ENCODE results near the gene MDC1.
"Not testable (repeated sequence)": the region's sequence is repeated elsewhere in the genome, so short reads cannot be mapped to it uniquely, and the experiment has no call there.

The MDC1 gene

GRCh38 chr6:30723843-30724741 is 7.0 kb upstream of the MDC1 start:
- DNase-seq (ENCODE audit: low read depth, low spot score) = not testable (repeated sequence)

GRCh38 chr6:30723159-30723842 is 6.2 kb upstream of the MDC1 start:
- not testable (repeated sequence) for DNase-seq (ENCODE audit: low read depth, low spot score)

- peak; percentile 73 for DNase-seq (ENCODE audit: low read depth, low spot score)
Measured at GRCh38 chr6:30722280-30723112, 5.4 kb upstream of the MDC1 start.

- DNase-seq (ENCODE audit: low read depth, low spot score) = not testable (repeated sequence)
Measured at GRCh38 chr6:30722025-30722279, 4.9 kb upstream of the MDC1 start.

- peak; percentile 93 for DNase-seq (ENCODE audit: low read depth, low spot score)
Measured at GRCh38 chr6:30721198-30722024, 4.3 kb upstream of the MDC1 start.

GRCh38 chr6:30720738-30721197 is 3.7 kb upstream of the MDC1 start:
- no peak for DNase-seq (ENCODE audit: low read depth, low spot score)

GRCh38 chr6:30719791-30720737 is 3.0 kb upstream of the MDC1 start, which contains the start of gene TUBB:
Gene TUBB (plus strand): TSS chr6:30720352. CDS start chr6:30720507, 155 bp downstream.
- DNase-seq (ENCODE audit: low read depth, low spot score) = peak; percentile 89

GRCh38 chr6:30719356-30719755 is 2.3 kb upstream of the MDC1 start:
- no peak for DNase-seq (ENCODE audit: low read depth, low spot score)

GRCh38 chr6:30717845-30718720 is 1.0 kb upstream of the MDC1 start:
- DNase-seq (ENCODE audit: low read depth, low spot score) = not testable (repeated sequence)

GRCh38 chr6:30716879-30717128 is 277 bp downstream of the MDC1 start:
- DNase-seq (ENCODE audit: low read depth, low spot score) = no peak

- no peak for DNase-seq (ENCODE audit: low read depth, low spot score)
Measured at GRCh38 chr6:30714263-30714662, 2.8 kb downstream of the MDC1 start.

- DNase-seq (ENCODE audit: low read depth, low spot score) = no peak
Measured at GRCh38 chr6:30712441-30712945, 4.6 kb downstream of the MDC1 start.

- no peak for DNase-seq (ENCODE audit: low read depth, low spot score)
Measured at GRCh38 chr6:30711758-30712380, 5.2 kb downstream of the MDC1 start.

GRCh38 chr6:30709101-30709868 is 7.8 kb downstream of the MDC1 start:
- DNase-seq (ENCODE audit: low read depth, low spot score) = no peak

GRCh38 chr6:30707281-30707850 is 9.7 kb downstream of the MDC1 start:
- no peak for DNase-seq (ENCODE audit: low read depth, low spot score)

GRCh38 chr6:30705620-30706019 is 11.5 kb downstream of the MDC1 start:
- DNase-seq (ENCODE audit: low read depth, low spot score) = no peak

- no peak for DNase-seq (ENCODE audit: low read depth, low spot score)
Measured at GRCh38 chr6:30703821-30704220, 13.3 kb downstream of the MDC1 start.
